K562 (cell line): ENCODE measurements around the gene SLC16A5. TPM values are rescaled to one million over a fixed set of nuclear protein-coding genes. Genes with fewer than 3 reads are reported as not detected.

Experiments
- EGR1 ChIP-seq: fragments of 450-650 bp; conservative IDR thresholded peaks from 2 replicates; pipeline ENCODE4 v1.6.1; 2017; ENCODE audit warnings: mild to moderate bottlenecking
- PBX2 ChIP-seq, 2 experiments: IDR thresholded peaks in 1 of 2; conservative IDR thresholded peaks in 1 of 2; 2 replicates each; pipeline ENCODE4 v1.6.1; 2016; ENCODE audit warnings: low read depth in 2 of 2, mild to moderate bottlenecking in 1 of 2, missing compliant biosample characterization in 1 of 2, missing genetic modification characterization in 1 of 2, moderate library complexity in 1 of 2
- REST ChIP-seq, 2 experiments: fragments of 450-650 bp; formaldehyde crosslinking in 1 of 2; IDR thresholded peaks; 2 replicates each; pipeline versions ENCODE4 v1.4.0 to v1.6.1; 2014 to 2020; ENCODE audit warnings: mild to moderate bottlenecking in 2 of 2, borderline replicate concordance in 1 of 2, low read depth in 1 of 2
- polyA plus RNA-seq, 8 experiments: library from polyadenylated mRNA; depleted of rRNA in 4 of 8; stranded (reverse) in 5 of 8; unstranded in 3 of 8; fragments of >200 nt; fragmentation: Nextera tagmentation in 2 of 8; fragmentation: Illumina TruSeq in 1 of 8; extraction: Ambion mirVana in 2 of 8; extraction: Trizol in 1 of 8; gene quantifications; 2 replicates each; pipeline versions ENCODE4 v1.2.1 to v1.2.3, GENCODE V29; 2011 to 2014; ENCODE audit warnings: inconsistent platforms in 1 of 8, missing spikeins in 1 of 8
- total RNA-seq, 7 experiments: library from RNA; depleted of rRNA in 6 of 7; stranded (reverse); fragments of >200 nt in 6 of 7; fragmentation: Illumina TruSeq in 2 of 7; extraction: Trizol in 2 of 7; gene quantifications; 2 replicates each; pipeline versions ENCODE4 v1.2.1 to v1.2.3, GENCODE V29; 2011 to 2021; ENCODE audit warnings: low replicate concordance in 1 of 7

Gene SLC16A5
- total and polyA plus RNA-seq, 9 of the 15 experiments (the other 6 are each of a cell fraction or from before 2014, with no cell fraction given), result 0.06 to 2.6 (median 0.91) TPM

- TF ChIP-seq REST (IDR thresholded peaks at IDR 0.05; ENCODE audit: borderline replicate concordance) (no peak), REST (CRISPR knock-in tag; IDR thresholded peaks at IDR 0.05; ENCODE audit: low read depth) (0 out of 2 replicates have a peak, but pooled peaks have one; percentile 24), PBX2 (CRISPR knock-in tag; IDR thresholded peaks at IDR 0.05; ENCODE audit: low read depth) (no peak), PBX2 (tag; conservative IDR thresholded peaks at IDR 0.05; ENCODE audit: low read depth) (no peak), EGR1 (peak; percentile 39; the same call in 1 of the 2 replicates)
Measured at GRCh38 chr17:75090871-75091854, 3.4 kb downstream of the SLC16A5 start (continued).
